ENCODE data around the gene CDKAL1.

The CDKAL1 gene

GRCh38 chr6:20851795-20852194 is 317.5 kb downstream of the CDKAL1 start:
- intact Hi-C loops (cut with micrococcal nuclease), result no loop called here
- Mint-ChIP-seq H3K4me3 (no peak overlapping the region), H3K27ac (no peak overlapping the region), H3K9me3 (no peaks in the 10 kb centered on the region), H3K27me3 (no peaks in the 10 kb centered on the region), H3K36me3 (ENCODE audit: low read depth) (no peaks in the 10 kb centered on the region), H3K4me1 (ENCODE audit: low read depth) (peaks cover 3% of the 10 kb centered on the region)

- H3K27me3 Mint-ChIP-seq, result no peaks in the 10 kb centered on the region
- no peak overlapping the region for H3K4me3 Mint-ChIP-seq
- no peak overlapping the region for H3K27ac Mint-ChIP-seq
- no peaks in the 10 kb centered on the region for H3K9me3 Mint-ChIP-seq
- no peaks in the 10 kb centered on the region for H3K36me3 Mint-ChIP-seq (ENCODE audit: low read depth)
- H3K4me1 Mint-ChIP-seq (ENCODE audit: low read depth), result no peaks in the 10 kb centered on the region
- intact Hi-C loops (cut with micrococcal nuclease), result no loop called here
Measured at GRCh38 chr6:20853828-20854227, 319.6 kb downstream of the CDKAL1 start.

- Mint-ChIP-seq H3K36me3 (ENCODE audit: low read depth) (no peaks in the 10 kb centered on the region), H3K27me3 (no peaks in the 10 kb centered on the region), H3K9me3 (no peaks in the 10 kb centered on the region), H3K4me1 (ENCODE audit: low read depth) (no peaks in the 10 kb centered on the region), H3K4me3 (no peak overlapping the region), H3K27ac (no peak overlapping the region)
- intact Hi-C loops (cut with micrococcal nuclease), result no loop called here
Measured at GRCh38 chr6:20856681-20857288, 322.5 kb downstream of the CDKAL1 start.

- H3K9me3 Mint-ChIP-seq, result no peaks in the 10 kb centered on the region
- H3K36me3 Mint-ChIP-seq (ENCODE audit: low read depth), result no peaks in the 10 kb centered on the region
- no peak overlapping the region for H3K4me3 Mint-ChIP-seq
- H3K27ac Mint-ChIP-seq, result no peak overlapping the region
- intact Hi-C loops (cut with micrococcal nuclease), result no loop called here
- H3K27me3 Mint-ChIP-seq, result no peaks in the 10 kb centered on the region
- H3K4me1 Mint-ChIP-seq (ENCODE audit: low read depth), result no peaks in the 10 kb centered on the region
Measured at GRCh38 chr6:20861481-20861880, 327.2 kb downstream of the CDKAL1 start.

- Mint-ChIP-seq H3K4me1 (ENCODE audit: low read depth) (no peaks in the 10 kb centered on the region), H3K9me3 (no peaks in the 10 kb centered on the region)
Measured at GRCh38 chr6:20866036-20866435, 331.8 kb downstream of the CDKAL1 start.

GRCh38 chr6:20866935-20867703 is 332.9 kb downstream of the CDKAL1 start:
- Mint-ChIP-seq H3K4me3 (no peak overlapping the region), H3K4me1 (ENCODE audit: low read depth) (no peaks in the 10 kb centered on the region), H3K36me3 (ENCODE audit: low read depth) (no peaks in the 10 kb centered on the region), H3K27ac (no peak overlapping the region), H3K9me3 (no peaks in the 10 kb centered on the region), H3K27me3 (no peaks in the 10 kb centered on the region)
- intact Hi-C loops (cut with micrococcal nuclease), result no loop called here

More at GRCh38 chr6:20866036-20866435, 331.8 kb downstream of the CDKAL1 start:
- no peak overlapping the region for H3K4me3 Mint-ChIP-seq
- H3K27ac Mint-ChIP-seq, result no peak overlapping the region
- H3K36me3 Mint-ChIP-seq (ENCODE audit: low read depth), result no peaks in the 10 kb centered on the region
- no peaks in the 10 kb centered on the region for H3K27me3 Mint-ChIP-seq
- intact Hi-C loops (cut with micrococcal nuclease), result no loop called here

GRCh38 chr6:20868397-20869096 is 334.3 kb downstream of the CDKAL1 start:
- Mint-ChIP-seq H3K9me3 (no peaks in the 10 kb centered on the region), H3K36me3 (ENCODE audit: low read depth) (no peaks in the 10 kb centered on the region), H3K27ac (no peak overlapping the region), H3K4me3 (no peak overlapping the region), H3K4me1 (ENCODE audit: low read depth) (no peaks in the 10 kb centered on the region), H3K27me3 (no peaks in the 10 kb centered on the region)
- intact Hi-C loops (cut with micrococcal nuclease), result no loop called here

- Mint-ChIP-seq H3K4me3 (no peak overlapping the region), H3K36me3 (ENCODE audit: low read depth) (no peaks in the 10 kb centered on the region), H3K27ac (no peak overlapping the region), H3K9me3 (no peaks in the 10 kb centered on the region), H3K4me1 (ENCODE audit: low read depth) (no peaks in the 10 kb centered on the region), H3K27me3 (no peaks in the 10 kb centered on the region)
- intact Hi-C loops (cut with micrococcal nuclease), result no loop called here
Measured at GRCh38 chr6:20870021-20870420, 335.8 kb downstream of the CDKAL1 start.

- intact Hi-C loops (cut with micrococcal nuclease), result no loop called here
- no peaks in the 10 kb centered on the region for H3K27me3 Mint-ChIP-seq
- H3K9me3 Mint-ChIP-seq, result no peaks in the 10 kb centered on the region
- H3K27ac Mint-ChIP-seq, result no peak overlapping the region
- no peak overlapping the region for H3K4me3 Mint-ChIP-seq
- H3K4me1 Mint-ChIP-seq (ENCODE audit: low read depth), result no peaks in the 10 kb centered on the region
- no peaks in the 10 kb centered on the region for H3K36me3 Mint-ChIP-seq (ENCODE audit: low read depth)
Measured at GRCh38 chr6:20870493-20870892, 336.2 kb downstream of the CDKAL1 start.

- Mint-ChIP-seq H3K9me3 (no peaks in the 10 kb centered on the region), H3K4me3 (no peak overlapping the region), H3K36me3 (ENCODE audit: low read depth) (no peaks in the 10 kb centered on the region), H3K27me3 (no peaks in the 10 kb centered on the region), H3K27ac (no peak overlapping the region), H3K4me1 (ENCODE audit: low read depth) (peaks cover 15% of the 10 kb centered on the region)
- intact Hi-C loops (cut with micrococcal nuclease), result no loop called here
Measured at GRCh38 chr6:20873425-20874190, 339.4 kb downstream of the CDKAL1 start.

GRCh38 chr6:20875369-20875963 is 341.2 kb downstream of the CDKAL1 start:
- Mint-ChIP-seq H3K27me3 (no peaks in the 10 kb centered on the region), H3K9me3 (no peaks in the 10 kb centered on the region), H3K4me3 (no peak overlapping the region), H3K27ac (no peak overlapping the region), H3K36me3 (ENCODE audit: low read depth) (no peaks in the 10 kb centered on the region), H3K4me1 (ENCODE audit: low read depth) (peaks cover 21% of the 10 kb centered on the region)
- intact Hi-C loops (cut with micrococcal nuclease), result no loop called here

- no peaks in the 10 kb centered on the region for H3K36me3 Mint-ChIP-seq (ENCODE audit: low read depth)
- peaks cover 21% of the 10 kb centered on the region for H3K4me1 Mint-ChIP-seq (ENCODE audit: low read depth)
- intact Hi-C loops (cut with micrococcal nuclease), result loop anchor here (2.0 kb wide), 1 partner anchor 713 kb away; no protein-coding TSS in a partner anchor
Measured at GRCh38 chr6:20876036-20876435, 341.8 kb downstream of the CDKAL1 start.

GRCh38 chr6:20876561-20876960 is 342.3 kb downstream of the CDKAL1 start:
- H3K4me3 Mint-ChIP-seq, result no peak overlapping the region
- H3K27ac Mint-ChIP-seq, result no peak overlapping the region
- no peaks in the 10 kb centered on the region for H3K9me3 Mint-ChIP-seq
- H3K36me3 Mint-ChIP-seq (ENCODE audit: low read depth), result peaks cover under 1% of the 10 kb centered on the region
- H3K4me1 Mint-ChIP-seq (ENCODE audit: low read depth), result peaks cover 21% of the 10 kb centered on the region
- intact Hi-C loops (cut with micrococcal nuclease), result loop anchor here (2.0 kb wide), 1 partner anchor 712 kb away; no protein-coding TSS in a partner anchor
- H3K27me3 Mint-ChIP-seq, result no peaks in the 10 kb centered on the region

More at GRCh38 chr6:20876036-20876435, 341.8 kb downstream of the CDKAL1 start:
- Mint-ChIP-seq H3K9me3 (no peaks in the 10 kb centered on the region), H3K27me3 (no peaks in the 10 kb centered on the region), H3K27ac (no peak overlapping the region), H3K4me3 (no peak overlapping the region)

Data from dendritic cell treated with granulocyte-macrophage colony-stimulating factor and Interleukin-4, amounts not matched to agents 40 ng/mL and 50 ng/mL, for 4 days (primary cell).